GM18873 (cell line): ENCODE measurements around the gene F2.
"Not testable (repeated sequence)": the region's sequence is repeated elsewhere in the genome, so short reads cannot be mapped to it uniquely, and the experiment has no call there.

ENCODE experiments used
- ATAC-seq: cut with Tn5 transposase; IDR thresholded peaks from one replicate; pipeline ENCODE4 v1.9.1; 2021; ENCODE audit warnings: mild to moderate bottlenecking, moderate library complexity, moderate number of reproducible peaks; ENCODE audit not compliant: unreplicated experiment, low FRiP score

F2 gene

DNA sequence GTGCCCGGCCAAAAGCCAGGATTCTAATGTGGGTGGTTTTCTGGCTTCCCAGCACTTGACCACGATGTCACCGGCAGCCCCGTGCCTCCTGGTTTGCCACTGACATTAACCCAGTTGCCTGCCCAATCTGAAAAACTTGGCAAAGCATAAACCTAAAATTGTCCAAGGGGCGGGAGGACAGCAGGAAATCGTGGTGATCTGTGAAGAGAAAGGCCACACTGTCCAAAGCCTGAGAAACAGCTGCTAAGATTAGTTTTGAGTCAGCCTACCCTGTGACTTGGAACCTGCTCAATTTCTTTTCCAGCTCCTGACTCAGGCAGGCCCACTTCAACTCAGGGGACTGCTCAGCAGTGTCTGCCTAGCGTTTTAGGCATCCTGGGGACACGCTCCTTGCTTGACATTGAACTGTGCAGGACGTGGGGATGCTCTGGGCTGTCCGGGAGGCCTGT is 8.2 kb upstream of the F2 start:
- no peak for ATAC-seq

GRCh38 chr11:46711303-46711702 is 7.7 kb upstream of the F2 start:
- ATAC-seq: no peak

DNA sequence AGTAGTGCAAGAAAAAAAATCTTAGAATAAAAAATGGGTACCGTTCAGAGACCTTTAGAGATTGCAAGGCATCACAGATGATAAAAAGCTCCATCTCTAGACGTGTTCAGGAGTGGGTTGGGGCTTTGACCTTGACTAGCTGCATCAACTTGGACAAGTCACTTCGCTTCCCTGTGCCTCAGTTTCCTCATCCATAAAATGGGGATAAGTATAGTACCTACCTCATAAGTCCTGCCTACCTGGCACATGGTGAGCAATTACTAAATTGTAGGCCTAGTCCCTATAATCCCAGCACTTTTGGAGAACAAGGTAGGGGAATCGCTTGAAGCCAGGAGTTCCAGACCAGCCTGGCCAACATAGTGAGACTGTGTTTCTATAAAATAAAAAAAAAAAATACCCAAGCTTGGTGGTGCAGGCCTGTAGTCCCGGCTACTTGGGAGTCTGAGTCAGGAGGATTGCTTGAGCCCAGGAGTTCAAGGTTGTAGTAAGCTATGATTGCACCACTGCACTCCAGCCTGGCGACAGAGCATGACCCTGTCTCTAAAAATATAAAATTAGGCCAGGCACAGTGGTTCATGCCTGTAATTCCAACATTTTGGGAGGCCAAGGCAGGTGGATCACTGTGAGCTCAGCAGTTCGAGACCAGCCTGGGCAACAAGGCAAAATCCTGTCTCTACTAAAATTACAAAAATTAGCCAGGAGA is 6.0 kb upstream of the F2 start:
- ATAC-seq: no peak

DNA sequence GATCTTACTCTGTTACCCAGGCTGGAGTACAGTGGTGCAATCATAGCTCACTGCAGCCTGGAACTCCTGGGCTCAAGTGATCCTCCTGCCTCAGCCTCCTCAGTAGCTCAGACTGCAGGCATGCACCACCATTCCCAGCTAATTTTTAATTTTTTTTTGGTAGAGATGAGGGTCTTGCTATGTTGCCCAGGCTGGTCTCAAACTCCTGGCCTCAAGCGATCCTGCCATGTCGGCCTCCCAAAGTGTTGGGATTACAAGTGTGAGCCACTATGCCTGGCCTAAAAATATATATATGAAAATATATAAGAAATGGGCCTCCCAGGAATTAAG is 1.2 kb upstream of the F2 start:
- ATAC-seq: not testable (repeated sequence)

- no peak for ATAC-seq
These were observed 626 bp upstream of the F2 start for GRCh38 chr11:46718155-46719019.

DNA sequence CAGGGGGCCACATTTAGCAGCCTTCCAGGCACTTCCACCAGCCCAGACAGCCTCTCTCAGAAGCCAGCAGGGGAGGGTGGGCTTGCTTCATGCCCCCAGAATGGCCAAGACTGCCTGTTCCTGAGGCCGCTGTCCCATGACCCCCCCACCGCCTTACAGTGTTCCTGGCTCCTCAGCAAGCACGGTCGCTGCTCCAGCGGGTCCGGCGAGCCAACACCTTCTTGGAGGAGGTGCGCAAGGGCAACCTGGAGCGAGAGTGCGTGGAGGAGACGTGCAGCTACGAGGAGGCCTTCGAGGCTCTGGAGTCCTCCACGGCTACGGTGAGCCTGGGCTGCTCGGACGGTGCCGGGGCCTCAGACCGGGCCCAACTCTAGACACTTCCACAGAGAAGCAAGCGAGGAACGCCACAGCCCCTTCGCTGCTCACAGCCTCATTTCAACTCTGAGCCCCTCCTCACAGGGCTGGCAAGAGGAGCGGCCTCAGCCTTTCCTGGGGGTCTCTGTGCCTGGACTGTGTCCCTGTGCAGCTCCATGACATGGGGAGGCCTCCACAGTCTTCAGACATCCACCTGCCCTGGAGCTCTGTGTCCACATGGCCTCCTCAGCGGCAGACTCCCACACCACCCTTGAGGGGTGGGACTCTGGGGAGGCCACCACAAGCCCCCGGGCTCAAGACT is 668 bp downstream of the F2 start:
- ATAC-seq: no peak

DNA sequence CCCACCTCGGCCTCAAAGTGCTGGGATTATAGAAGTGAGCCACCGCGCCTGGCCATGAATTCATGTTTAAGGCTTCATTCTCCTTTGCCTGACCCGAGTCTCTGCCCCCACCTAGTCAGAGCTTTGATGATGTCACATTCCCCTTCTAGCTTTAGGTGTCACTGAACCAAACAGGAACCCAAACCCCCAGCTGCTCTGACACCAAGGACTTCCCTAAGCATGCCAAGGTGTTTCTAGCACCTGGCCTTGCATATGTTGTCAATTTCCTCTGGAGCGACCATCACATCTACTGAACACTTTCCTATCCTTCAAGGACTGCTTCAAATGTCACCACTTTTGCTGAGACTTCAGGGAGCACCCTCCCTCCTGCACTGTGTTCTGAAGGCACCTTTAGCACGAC is 2.3 kb downstream of the F2 start:
- no peak for ATAC-seq

DNA sequence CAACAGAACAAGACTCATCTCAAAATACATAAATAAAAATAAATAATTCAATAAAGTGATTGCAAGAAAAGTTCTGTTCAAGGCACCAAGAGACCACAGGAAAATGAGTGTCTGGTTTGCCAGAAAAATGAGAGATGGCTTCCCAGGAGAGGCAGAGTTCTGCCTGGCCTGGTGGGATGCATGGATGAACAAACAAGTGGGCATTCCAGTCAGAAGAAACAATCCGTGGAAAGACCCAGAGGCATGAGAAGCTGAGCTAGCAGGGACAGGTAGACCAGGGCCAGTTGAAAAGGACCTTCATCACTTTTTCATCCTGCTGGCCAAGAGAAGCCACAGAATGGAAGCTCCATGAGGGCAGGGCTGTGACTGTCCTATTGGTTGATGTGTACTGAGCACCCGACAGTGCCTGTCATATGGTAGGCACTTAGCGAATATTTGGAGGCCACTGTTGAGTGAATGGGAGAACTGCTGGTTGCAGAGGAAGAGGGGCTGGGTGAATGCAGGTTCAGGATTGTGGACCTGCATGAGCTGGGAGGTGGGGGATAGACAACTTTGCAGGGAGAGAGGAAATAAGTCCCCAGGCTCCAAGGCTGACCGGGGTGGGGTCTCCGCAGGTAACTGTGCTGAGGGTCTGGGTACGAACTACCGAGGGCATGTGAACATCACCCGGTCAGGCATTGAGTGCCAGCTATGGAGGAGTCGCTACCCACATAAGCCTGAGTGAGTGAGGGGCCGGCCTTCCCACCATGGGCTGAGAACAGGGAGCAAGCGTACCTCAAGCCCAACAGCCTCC is 3.7 kb downstream of the F2 start:
- ATAC-seq: no peak

- no peak for ATAC-seq
These were observed 4.3 kb downstream of the F2 start for GRCh38 chr11:46723359-46723680.

- ATAC-seq: no peak
These were observed 5.1 kb downstream of the F2 start for GRCh38 chr11:46724088-46724487.

DNA sequence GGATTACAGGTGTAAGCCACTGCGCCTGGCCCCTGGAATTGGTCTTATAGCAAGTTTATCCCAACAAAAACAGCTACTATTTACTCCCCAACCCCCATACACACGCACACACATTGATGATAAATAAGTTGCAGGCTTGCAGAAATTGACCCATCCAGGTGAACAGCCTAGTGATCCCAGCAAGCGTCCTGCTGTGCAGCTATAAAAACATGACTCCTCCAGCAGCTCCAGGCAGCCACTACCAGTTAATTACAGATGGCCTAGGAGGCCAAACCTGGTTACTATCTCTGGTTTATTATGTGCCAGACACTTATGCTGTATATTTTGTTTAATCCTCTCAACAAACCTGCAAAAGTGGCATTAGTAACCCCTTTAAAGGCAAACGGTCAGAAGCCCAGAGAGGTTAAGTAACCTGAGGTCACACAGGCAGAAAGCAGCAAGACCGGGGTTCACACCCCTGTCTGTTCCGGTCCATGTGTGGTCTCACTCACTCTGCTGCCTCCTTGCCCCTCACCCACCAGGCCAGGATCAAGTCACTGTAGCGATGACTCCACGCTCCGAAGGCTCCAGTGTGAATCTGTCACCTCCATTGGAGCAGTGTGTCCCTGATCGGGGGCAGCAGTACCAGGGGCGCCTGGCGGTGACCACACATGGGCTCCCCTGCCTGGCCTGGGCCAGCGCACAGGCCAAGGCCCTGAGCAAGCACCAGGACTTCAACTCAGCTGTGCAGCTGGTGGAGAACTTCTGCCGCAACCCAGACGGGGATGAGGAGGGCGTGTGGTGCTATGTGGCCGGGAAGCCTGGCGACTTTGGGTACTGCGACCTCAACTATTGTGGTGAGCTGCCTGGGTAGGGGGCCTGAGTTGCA is 6.6 kb downstream of the F2 start:
- no peak for ATAC-seq

DNA sequence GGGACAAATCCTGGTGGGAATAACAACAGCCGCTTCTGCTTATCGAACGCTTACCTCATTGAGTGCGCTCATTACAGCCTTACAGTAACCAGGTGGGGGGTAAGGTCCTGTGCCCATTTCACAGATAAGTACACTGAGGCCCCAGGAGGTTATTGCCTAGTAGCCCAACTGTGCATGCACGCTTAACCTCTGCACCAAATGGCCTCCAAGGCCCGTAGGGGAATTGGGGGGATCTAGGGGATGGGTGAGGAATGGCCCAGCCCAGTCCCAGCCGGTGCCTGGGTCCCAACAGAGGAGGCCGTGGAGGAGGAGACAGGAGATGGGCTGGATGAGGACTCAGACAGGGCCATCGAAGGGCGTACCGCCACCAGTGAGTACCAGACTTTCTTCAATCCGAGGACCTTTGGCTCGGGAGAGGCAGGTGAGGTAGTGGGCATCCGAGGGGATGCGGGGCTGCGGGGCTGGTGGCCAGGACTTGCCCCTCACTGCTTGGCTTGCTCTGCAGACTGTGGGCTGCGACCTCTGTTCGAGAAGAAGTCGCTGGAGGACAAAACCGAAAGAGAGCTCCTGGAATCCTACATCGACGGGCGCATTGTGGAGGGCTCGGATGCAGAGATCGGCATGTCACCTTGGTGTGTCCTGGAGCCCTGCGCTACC is 7.3 kb downstream of the F2 start:
- no peak for ATAC-seq

GRCh38 chr11:46727952-46728658 is 9.1 kb downstream of the F2 start:
- no peak for ATAC-seq

DNA sequence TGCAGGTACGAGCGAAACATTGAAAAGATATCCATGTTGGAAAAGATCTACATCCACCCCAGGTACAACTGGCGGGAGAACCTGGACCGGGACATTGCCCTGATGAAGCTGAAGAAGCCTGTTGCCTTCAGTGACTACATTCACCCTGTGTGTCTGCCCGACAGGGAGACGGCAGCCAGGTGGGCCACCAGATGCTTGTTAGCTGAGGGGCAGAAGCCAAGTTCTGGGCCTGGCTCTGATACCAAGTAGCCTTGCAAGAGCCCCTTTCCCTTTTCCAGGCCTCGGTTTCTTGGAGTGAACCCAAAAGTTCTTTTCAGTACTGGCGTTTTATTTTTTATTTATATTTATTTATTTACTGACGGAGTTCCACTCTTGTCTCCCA is 9.6 kb downstream of the F2 start:
- no peak for ATAC-seq

DNA sequence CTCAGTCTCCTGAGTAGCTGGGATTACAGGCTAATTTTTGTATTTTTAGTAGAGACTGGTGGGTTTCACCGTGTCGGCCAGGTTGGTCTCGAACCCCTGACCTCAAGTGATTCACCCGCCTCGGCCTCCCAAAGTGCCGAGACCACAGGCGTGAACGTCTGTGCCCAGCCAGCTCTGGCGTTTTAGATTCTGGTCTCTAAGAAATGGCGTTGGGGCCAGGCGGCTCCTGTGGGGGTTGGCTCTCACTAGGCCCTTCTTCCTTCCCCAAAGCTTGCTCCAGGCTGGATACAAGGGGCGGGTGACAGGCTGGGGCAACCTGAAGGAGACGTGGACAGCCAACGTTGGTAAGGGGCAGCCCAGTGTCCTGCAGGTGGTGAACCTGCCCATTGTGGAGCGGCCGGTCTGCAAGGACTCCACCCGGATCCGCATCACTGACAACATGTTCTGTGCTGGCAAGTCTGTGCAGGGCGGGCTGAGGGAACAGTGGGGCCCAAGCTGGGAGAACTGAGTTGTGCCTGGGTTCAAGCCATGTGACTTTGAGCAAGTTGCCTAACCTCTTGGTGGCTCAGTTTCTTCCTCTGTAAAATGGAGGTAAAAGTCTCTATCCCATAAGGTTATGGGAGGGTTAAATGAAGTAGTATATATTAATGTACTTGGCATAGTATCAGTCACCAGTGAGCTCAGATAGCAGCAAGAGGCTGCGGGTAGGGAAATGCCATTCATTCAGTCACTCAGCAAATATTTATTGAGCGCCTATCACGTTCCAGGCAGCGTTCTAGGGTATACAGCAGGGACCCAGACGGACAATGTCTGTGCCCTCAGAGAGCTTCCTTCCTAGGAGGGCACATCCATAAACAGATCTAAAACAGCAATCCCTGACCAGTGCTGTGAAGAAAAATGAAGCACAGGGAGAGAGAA is 10.4 kb downstream of the F2 start:
- ATAC-seq: no peak

GRCh38 chr11:46731545-46731944 is 12.5 kb downstream of the F2 start:
- no peak for ATAC-seq

DNA sequence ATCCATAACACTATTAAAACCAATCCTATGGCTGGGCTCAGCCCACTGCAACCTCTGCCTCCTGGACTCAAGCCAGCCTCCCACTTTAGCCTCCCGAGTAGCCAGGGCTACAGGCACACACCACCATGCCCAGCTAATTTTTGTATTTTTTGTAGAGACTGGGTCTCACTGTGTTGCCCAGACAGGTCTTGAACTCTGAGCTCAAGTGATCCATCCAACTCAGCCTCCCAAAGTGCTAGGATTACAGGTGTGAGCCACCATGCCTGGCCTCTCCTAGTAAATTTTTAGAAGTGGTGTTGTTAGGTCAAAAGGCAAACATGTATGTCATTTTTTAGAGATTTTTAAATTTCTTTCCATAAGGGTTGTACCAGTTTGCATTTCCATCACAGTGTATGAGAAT is 14.2 kb downstream of the F2 start:
- ATAC-seq: no peak

GRCh38 chr11:46736146-46736545 is 17.1 kb downstream of the F2 start:
- no peak for ATAC-seq
